GM12872 (cell line): Measurements from ENCODE around the gene UBE2Q2.

ENCODE experiments used
- CTCF ChIP-seq: IDR thresholded peaks from 3 replicates; pipeline ENCODE4 v1.5.1; 2011; ENCODE audit warnings: low read depth, mild to moderate bottlenecking, low read length, moderate library complexity; ENCODE audit not compliant: insufficient read depth

The UBE2Q2 gene

DNA sequence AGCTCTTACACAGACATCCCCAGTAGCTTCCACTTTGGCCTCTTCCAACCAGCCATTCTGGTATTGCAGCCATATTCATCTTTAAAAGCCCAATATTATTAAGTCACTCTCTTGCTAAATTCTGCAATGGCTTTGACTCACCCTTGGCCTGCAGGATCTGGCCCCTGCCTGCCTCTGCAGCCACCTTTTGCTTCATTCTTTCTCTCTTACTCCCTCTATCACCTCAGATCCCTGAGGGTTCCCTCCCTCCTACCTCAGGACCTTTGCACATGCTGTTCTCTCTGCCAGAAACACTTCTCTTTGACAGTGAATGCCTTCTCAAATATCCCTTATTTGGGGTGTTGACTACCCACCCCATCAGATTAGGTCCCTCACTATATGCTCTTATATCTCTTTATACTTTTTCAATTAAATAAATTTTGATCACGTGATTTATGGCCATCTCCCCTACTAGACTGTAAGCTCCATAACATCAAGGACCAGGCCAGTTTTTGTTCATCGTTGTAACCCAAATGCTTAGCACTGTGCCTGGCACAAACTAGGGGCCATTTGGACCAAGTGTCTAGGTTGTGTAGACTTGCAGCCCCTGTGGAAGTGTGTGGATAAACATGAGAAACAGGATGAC is 32.3 kb upstream of the UBE2Q2 start:
- no peak for TF ChIP-seq CTCF

- no peak for TF ChIP-seq CTCF
Observed at GRCh38 chr15:75811626-75812025, 31.6 kb upstream of the UBE2Q2 start.

DNA sequence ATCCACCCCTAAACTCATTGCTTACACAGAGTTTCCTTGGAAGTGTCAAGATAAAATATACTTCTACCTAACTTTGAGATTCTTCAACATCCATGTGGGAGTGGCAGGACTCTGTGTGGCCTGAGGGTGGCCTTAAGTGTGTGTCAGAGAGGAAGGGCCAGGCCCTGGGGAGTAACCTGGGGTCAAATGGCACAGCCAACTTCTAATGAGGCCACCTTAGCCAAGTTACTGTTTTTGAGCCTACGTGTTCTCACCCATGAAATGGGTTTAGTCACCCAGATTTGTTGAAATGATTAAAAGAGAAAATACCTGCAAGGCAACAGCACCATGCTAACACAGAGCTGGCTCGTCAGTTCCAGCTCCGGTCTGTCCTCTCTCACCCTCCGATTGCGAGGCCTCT is 28.5 kb upstream of the UBE2Q2 start:
- no peak for TF ChIP-seq CTCF

DNA sequence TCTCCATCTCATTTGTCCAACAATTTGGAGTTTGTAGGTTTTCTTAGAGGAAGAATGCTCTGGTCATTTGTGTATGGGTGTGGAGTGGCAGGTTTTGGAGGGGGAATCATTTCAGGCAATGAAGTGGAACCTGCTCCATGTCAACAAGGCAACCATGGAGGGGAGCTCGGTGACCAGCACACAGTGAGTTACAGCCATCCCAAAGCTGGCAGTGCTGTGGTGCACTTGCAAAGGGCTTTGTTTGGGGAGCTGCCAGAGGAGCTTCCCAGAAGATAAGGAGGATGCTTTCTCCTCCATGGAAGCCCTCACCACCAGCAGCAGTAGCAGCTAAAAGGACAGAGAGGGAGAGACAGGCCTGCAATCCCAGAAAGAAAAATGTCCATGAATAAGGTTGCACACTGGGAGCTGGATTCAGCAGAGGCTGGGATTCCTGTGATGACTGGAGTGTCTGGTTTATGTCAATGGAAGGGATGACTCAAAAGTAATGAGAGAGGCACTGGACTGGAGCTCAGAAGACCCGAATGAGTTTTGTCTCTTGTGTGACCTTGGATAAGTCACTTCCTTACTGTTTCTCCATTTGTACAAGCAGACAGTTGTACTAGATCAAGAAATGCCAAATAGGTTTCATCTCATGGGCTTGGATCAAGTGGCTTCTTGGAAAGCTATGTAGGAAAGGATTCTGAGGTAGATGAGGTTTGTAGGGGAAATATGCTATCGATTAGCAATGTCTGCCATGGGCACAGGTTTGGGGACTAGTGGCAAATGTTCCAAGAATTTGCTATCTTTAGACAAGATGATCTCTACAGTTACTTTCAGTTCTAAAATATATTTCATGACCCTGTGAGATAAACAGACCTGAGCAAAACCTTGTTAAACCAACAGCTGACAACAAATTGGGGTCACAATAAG is 27.2 kb upstream of the UBE2Q2 start:
- TF ChIP-seq CTCF = no peak

DNA sequence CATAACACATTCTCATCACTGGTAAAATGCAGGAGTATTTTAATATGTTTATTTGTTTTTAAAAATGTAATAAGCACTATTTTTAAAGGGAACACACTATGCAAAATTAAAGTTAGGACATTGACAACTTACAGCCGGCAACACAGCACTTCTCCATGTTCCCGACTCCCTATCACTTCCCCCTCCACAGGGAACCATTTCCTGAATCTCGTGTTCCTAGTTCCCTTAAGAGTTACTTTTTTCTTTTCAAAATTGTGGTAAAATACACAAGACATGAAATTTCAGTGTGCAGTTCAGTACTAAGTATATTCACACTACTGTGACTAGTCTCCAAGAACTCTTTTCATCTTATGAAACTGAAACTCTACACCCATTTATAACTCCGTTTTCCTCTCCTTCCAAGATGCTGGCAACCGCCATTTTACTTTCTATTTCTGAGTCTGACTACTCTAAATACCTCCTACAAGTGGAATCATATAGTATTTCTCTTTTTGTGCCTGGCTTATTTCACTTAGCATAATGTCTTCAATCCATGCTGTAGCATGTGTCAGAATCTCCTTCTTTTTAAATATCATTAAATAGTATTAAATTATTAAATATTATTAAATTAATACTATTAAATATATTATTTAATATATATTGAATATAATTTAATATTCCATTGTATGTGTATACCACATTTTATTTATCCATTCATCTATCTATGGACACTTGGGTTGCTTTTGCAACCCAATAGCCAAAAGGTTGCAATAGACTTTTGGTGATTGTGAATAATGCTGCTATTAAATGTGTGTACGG is 25.9 kb upstream of the UBE2Q2 start:
- no peak for TF ChIP-seq CTCF

DNA sequence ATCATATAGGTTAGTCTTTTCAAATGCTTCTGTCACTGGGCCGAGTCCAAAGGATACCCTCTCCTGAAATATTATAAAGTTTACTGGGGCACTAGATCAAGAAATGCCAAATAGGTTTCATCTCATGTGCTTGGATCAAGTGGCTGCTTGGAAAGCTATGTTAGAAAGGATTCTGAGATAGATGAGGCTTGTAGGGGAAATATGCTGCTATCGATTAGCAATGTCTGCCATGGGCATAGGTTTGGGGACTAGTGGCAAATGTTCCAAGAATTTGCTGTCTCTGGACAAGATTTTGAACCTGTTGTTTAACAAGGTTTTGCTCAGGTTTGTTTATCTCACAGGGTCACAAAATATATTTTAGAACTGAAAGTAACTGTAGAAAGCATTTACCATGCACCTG is 23.0 kb upstream of the UBE2Q2 start:
- TF ChIP-seq CTCF = no peak

DNA sequence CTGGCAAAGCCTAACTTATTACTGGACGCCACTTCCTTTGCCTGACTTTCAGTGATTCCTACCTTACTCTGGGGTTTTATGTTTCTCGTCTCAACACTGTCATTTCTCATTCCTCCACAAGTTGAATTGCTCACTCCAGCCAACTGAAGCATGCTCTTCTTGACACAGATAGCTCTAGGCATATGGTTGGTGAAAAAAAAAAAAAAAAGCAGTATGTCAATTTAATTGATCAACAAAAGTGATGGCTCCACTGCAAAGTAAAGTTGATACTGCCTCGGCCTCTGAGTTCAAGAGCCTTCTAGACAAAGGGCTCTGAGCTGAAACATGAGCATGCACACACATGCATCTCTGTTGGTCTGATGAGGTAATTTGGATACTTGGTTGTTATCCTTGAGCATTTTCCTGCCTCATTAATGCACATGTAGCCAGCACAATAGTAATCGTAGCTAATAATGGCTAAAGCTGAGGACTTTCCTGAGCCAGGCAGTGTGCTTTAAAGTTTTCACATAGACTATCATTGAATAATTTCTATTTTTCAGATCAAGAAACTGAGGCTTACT is 21.4 kb upstream of the UBE2Q2 start:
- no peak for TF ChIP-seq CTCF
